GM12801 (cell line): ENCODE measurements around the gene TAGLN3.

Source experiments
- TF ChIP-seq, protein P1 (sequence below): IDR thresholded peaks from one replicate; pipeline ENCODE4 v1.5.1; 2011; ENCODE audit warnings: control low read depth; ENCODE audit not compliant: insufficient read length; ENCODE audit errors: extremely low read depth

Gene TAGLN3

DNA sequence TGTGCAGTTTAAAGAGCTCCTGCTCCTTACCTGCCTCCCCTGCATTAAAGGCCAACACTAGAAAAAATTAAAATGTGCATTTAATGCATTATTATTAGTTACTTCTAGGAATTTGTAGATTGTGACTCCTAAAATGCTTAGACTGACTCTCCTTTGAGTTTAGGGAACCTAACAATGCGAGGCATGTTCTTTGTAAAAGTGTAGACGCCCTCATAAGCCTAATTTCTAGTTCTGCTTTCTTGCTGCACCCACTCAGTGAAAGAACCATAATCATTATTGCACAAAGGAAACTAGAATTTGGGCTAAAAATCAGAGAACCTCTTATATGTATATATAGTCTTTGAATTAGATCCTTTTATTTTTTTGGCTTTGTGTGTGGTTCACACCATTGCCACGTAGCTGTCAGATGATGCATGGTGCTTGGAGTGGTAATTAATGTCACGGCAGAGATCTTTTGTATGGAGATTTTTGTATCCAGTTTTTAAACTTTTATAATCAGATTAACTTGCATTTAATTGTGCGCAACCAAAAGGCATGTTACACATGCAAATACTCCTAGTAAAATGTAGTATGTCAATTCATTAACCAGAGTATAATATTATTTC, 19.2 kb upstream of the TAGLN3 start:
- TF ChIP-seq, protein P1, sequence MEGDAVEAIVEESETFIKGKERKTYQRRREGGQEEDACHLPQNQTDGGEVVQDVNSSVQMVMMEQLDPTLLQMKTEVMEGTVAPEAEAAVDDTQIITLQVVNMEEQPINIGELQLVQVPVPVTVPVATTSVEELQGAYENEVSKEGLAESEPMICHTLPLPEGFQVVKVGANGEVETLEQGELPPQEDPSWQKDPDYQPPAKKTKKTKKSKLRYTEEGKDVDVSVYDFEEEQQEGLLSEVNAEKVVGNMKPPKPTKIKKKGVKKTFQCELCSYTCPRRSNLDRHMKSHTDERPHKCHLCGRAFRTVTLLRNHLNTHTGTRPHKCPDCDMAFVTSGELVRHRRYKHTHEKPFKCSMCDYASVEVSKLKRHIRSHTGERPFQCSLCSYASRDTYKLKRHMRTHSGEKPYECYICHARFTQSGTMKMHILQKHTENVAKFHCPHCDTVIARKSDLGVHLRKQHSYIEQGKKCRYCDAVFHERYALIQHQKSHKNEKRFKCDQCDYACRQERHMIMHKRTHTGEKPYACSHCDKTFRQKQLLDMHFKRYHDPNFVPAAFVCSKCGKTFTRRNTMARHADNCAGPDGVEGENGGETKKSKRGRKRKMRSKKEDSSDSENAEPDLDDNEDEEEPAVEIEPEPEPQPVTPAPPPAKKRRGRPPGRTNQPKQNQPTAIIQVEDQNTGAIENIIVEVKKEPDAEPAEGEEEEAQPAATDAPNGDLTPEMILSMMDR: no peak

DNA sequence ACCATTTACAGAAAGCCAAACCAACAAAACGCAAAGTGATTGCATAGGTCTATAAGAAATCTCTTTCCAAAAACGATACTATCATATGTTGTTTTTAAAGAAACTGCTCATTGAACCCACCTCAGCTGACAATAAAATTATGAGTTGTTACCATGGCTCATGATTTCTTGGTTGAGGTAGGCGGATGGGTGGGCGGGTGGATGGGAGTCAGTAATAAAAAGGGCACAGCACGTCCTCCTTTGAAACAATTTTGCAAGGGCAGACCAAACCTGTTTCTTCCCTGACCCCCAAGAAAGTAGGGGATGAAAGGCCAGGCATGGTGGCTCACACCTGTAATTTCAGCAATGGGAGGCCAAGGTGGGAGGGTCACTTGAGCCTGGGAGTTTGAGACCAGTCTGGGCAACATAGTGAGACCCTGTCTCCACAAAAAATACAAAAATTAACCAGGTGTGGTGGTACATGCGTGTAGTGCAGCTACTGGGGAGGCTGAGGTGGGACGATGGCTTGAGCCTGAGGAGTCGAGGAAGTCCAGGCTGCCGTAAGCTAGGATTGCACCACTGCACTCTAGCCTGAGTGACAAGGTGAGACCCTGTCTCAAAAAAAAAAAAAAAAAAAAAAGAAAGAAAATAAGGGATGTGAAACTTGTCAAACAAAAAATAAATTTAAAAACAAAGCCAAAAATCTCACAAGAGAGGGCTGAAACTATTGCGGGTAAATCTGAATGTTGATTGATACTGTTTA, 17.8 kb upstream of the TAGLN3 start:
- TF ChIP-seq, protein P1: no peak

DNA sequence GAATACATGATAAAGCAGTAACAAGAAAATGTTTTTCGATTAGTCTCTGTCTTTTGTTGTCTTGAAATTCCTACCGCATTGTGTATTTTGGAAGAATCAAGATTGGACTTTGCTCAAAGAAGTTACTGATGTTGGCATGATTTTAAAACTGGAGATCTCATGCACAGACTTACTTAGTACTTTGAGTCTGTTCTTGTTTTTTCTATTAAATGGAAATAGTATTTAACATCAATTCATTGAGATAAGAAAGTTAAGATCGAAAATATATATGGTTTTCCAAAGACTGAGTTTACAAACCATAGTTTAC, 17.3 kb upstream of the TAGLN3 start:
- TF ChIP-seq, protein P1: no peak

DNA sequence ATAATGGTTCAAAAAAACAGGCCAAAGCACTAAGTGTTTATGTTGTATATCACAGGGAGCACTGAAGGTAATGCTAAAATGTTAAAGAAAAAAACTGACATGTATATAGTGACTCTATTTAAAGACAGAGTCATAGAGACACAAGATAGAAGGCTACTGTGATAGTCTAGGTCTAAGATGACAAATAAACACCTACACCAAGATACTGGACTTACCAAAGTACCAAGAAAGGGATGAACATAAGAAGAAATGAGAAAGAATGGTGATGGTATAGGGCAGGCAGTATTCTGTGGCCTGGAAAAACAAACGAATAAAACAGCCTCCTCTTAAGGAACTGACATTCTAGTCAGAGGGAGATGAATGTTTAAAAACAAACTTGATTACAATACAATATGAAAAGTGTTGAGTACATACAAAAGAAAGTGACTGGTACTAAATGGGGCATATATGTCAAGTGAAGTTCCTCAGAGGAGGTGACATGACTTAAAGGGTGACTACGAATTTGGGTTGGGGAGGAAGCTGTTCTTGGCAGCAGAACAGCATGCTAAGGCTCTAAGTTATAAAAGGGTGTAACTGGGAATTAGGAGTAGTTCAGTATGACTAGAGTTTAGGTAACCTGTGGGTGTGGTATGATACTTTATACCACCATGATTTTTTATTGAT, 14.0 kb upstream of the TAGLN3 start:
- TF ChIP-seq, protein P1: no peak

DNA sequence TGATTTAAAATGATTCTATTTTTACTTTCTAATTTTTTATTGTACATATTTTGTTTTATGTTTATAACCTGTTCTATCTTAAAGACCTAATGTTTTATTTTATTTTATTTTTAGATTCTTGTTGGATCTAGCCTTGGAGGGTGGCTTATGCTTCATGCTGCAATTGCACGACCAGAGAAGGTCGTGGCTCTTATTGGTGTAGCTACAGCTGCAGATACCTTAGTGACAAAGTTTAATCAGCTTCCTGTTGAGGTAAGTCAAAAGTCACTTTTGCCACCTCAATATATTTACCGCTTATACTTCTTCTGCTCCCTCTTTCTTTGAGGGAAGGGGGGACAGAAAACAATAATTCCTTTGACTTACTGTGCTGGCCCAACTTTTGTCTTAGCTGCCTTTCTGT, 11.9 kb upstream of the TAGLN3 start:
- TF ChIP-seq, protein P1: no peak

DNA sequence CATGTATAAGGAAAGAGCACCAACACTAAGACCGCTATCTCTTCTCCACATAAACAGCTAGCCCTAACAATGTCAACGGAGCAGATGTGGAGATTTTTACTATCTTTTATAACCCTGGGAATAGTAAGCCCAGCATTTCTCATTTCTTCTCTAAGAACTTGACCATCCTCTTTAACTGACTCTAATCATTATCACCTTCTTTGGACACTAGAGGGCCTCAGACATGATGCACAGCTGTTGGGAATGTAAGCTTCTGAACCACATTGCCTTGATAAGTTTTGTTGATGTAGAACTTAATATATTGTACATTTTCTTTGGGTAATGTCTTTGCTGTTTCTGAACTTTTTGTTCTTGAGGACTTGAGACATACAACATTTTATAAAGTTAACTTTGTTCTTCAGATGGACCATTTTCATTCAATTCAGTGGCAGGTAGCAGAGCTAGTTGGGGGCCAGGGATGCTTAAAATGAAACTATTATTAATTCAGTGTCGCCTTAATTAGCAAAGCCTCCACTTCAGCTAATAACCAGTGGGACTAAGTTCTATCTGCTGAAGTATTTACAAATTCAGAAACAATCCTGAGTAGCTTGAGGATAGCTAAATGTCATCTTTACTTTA, 9.6 kb upstream of the TAGLN3 start:
- TF ChIP-seq, protein P1: no peak

DNA sequence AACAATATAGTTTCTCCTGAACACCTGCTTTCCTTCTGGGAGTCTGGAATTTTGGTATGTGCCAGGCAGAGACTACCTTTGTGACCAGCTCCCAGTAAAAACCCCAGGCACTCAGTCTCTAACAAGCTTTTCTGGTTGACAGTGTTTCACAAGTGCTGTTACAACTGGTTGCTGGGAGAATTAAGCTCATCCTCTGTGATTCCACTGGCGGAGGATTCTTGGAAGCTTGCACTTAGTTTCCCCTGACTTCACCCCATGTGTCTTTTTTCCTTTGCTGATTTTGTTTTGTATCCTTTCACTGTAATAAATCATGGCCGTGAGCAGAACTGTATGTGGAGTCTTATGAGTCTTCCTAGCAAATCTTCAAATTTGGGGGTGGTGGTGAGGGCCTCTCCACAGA, 5.7 kb upstream of the TAGLN3 start:
- TF ChIP-seq, protein P1: no peak
